ENCODE data around the gene ADPRHL1.

- no peak for TF ChIP-seq CTCF (IDR thresholded peaks at IDR 0.05)
- no peak for TF ChIP-seq POLR2A (IDR thresholded peaks at IDR 0.05)
These were observed 33.4 kb upstream of the ADPRHL1 start for GRCh38 chr13:113486698-113487097.

Data from Peyer's patch (tissue), 4 donors.